SJSA1 (cell line): ENCODE data around the gene MBD2. TPM values are rescaled to one million over a fixed set of nuclear protein-coding genes. Genes with fewer than 3 reads are reported as not detected.
"Not testable (repeated sequence)": the region's sequence is repeated elsewhere in the genome, so short reads cannot be mapped to it uniquely, and the experiment has no call there.

Source experiments
- DNase-seq, 2 experiments: peaks; one replicate each; pipeline ENCODE4 v3.0.0-alpha.2; 2015 to 2020; ENCODE audit warnings: low spot score in 2 of 2, low read depth in 1 of 2
- H3K27ac ChIP-seq: fragments of 250-450 bp; sonication (Bioruptor Pico); 2 replicates; pipeline ENCODE4 v1.5.1; 2020; ENCODE audit warnings: mild to moderate bottlenecking, moderate library complexity
- H3K27me3 ChIP-seq: fragments of 250-450 bp; sonication (Bioruptor Pico); replicated peaks from 2 replicates; pipeline ENCODE4 v1.5.1; 2020; ENCODE audit warnings: mild to moderate bottlenecking, moderate library complexity
- H3K36me3 ChIP-seq: fragments of 250-450 bp; sonication (Bioruptor Pico); 2 replicates; pipeline ENCODE4 v1.5.1; 2020; ENCODE audit warnings: mild to moderate bottlenecking
- H3K4me1 ChIP-seq: fragments of 250-450 bp; sonication (Bioruptor Pico); replicated peaks from 2 replicates; pipeline ENCODE4 v1.6.1; 2021; ENCODE audit warnings: mild to moderate bottlenecking
- H3K4me3 ChIP-seq: fragments of 250-450 bp; sonication (Bioruptor Pico); 2 replicates; pipeline ENCODE4 v1.5.1; 2020; ENCODE audit warnings: mild to moderate bottlenecking
- H3K9me3 ChIP-seq: fragments of 250-450 bp; sonication (Bioruptor Pico); replicated peaks from 2 replicates; pipeline ENCODE4 v1.5.1; 2020; ENCODE audit warnings: mild to moderate bottlenecking
- total RNA-seq: library from RNA; depleted of rRNA; stranded (reverse); fragments of >200 nt; shearing (Covaris generic); gene quantifications from 2 replicates; pipeline ENCODE4 v1.2.3, GENCODE V29; 2014

MBD2 gene
- total RNA-seq, 1 experiment from 2014 or later = 38.4 TPM

GRCh38 chr18:54223568-54224241 lies 764 bp downstream of the MBD2 start:
- DNase-seq = peak; percentile 47 to 53
- Histone ChIP-seq H3K27me3 (no peaks in the 10 kb centered on the region), H3K4me3 (peak overlapping the region; percentile 92), H3K36me3 (peaks cover 15% of the 10 kb centered on the region), H3K27ac (no peak overlapping the region), H3K4me1 (peaks cover 21% of the 10 kb centered on the region), H3K9me3 (no peaks in the 10 kb centered on the region)

DNA sequence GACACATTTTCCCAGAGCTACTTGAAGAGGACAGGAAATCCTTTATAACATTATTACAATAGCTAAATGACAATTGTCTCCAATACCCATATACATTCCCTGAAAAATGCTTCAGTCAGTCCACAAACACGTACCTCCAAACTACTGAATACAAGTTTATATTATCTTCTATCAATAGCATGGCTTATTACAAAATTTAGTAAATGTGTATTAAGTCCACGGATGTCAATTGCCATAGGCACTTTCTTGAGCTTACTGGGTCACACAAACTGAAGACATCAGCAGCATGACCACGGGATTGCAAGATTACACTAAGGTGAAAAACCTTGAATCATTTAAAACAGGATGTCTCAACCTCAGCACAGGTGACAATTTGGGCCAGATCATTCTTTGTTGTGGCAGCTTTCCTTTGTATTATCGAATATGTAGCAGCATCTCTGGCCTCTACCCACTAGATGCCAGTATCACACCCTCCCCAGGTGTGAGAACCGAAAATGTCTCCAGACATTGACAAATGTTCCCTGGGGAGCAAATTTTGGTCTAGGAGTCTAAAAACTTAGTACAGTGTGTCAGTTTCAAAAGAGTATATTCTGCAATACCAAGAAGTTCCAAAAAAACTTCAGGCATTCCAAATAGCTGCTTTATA lies 1.4 kb downstream of the MBD2 start:
- Histone ChIP-seq H3K4me1 (peaks cover 21% of the 10 kb centered on the region), H3K27ac (no peak overlapping the region), H3K9me3 (no peaks in the 10 kb centered on the region), H3K36me3 (peaks cover 15% of the 10 kb centered on the region), H3K4me3 (peak overlapping the region; percentile 92), H3K27me3 (no peaks in the 10 kb centered on the region)
- DNase-seq = no peak

DNA sequence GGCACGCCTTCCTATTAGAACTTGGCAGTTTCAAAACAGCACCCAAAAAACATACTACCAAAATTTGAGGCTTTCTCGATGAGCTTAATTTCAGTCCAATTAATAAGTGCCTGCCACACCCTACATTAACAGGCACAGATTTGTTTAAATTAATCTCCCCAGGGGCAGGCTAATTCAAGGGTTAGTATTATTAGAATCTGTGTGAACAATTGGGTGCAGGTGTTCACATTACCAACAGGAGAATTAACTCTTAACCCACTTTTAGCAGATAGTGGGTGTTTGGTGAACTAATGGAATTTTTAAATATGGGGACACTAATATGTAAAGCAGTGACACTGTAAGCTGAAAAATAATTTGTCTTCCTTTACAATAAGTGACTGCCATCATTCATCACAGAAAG lies 4.1 kb downstream of the MBD2 start:
- Histone ChIP-seq H3K9me3 (no peaks in the 10 kb centered on the region), H3K36me3 (peaks cover 15% of the 10 kb centered on the region), H3K27me3 (no peaks in the 10 kb centered on the region; the same call in 1 of the 2 replicates), H3K27ac (no peak overlapping the region), H3K4me1 (peaks cover 21% of the 10 kb centered on the region), H3K4me3 (no peak overlapping the region)
- no peak for DNase-seq

DNA sequence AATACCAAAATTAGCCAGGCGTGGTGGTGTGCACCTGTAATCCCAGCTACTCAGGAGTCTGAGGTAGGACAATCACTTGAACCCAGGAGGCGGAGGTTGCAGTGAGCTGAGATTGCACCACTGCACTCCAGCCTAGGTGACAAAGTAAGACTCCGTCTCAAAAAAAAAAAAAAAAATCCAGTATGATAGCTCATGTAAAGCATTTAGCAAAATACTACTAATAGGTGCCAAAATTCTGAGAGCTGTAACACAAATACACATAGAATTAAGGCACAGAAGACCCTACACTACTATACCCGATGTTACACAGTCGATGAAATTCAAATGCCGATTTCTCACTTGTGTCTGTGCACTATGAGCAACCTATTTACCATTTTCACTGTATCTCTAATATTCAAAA lies 5.7 kb downstream of the MBD2 start:
- not testable (repeated sequence) for H3K27me3 ChIP-seq
- peaks cover 17% of the 10 kb centered on the region for H3K4me1 ChIP-seq

GRCh38 chr18:54218299-54218698 lies 6.2 kb downstream of the MBD2 start:
- H3K27ac ChIP-seq = no peak overlapping the region
- no peaks in the 10 kb centered on the region for H3K9me3 ChIP-seq
- peaks cover 15% of the 10 kb centered on the region for H3K36me3 ChIP-seq
- H3K27me3 ChIP-seq = no peaks in the 10 kb centered on the region; the same call in 1 of the 2 replicates
- H3K4me3 ChIP-seq = no peak overlapping the region
- DNase-seq = no peak
- H3K4me1 ChIP-seq = peaks cover 13% of the 10 kb centered on the region

More for the DNA sequence above, 5.7 kb downstream of the MBD2 start:
- peaks cover 15% of the 10 kb centered on the region for H3K36me3 ChIP-seq
- not testable (repeated sequence) for H3K27ac ChIP-seq, H3K4me3 ChIP-seq, DNase-seq, H3K9me3 ChIP-seq

DNA sequence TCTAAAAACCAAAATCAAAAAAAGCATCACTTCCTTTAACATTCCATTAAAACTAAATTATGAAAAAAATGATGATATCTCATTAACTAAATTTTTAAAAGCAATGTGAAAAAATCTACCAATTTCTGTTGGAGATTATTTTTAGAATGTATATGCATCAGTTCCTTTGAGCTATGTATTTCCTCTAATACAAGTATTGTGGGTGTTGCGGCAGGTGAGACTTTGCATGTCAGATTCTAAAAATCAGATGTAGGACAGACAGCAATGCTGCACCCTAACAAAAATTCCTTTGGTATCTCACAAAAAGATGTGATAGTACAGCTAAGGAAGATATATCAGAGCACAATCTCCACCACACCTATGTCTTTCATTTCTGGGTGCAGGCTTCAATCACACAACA lies 6.8 kb downstream of the MBD2 start:
- Histone ChIP-seq H3K36me3 (peaks cover 9% of the 10 kb centered on the region), H3K4me1 (peaks cover 7% of the 10 kb centered on the region), H3K4me3 (no peak overlapping the region)

DNA sequence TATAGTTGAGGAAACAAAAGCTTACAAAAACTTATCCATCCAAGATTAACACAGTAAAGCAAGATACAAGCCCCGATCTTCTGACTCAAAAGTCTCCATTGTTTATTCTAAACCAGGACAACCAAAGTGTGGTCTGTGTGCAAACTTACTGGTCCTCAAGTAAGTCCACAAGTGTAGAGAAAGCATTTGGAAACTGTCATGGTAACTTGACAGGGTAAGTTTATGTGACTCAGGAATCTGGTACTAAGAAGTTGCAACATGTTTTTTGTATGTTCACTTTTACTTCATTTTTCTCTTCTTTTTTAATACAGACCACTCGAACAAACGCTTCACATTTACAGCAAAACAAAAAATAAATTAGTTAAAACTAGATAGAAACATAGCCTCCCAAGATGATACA lies 9.4 kb downstream of the MBD2 start:
- no peak for DNase-seq
- no peak overlapping the region for H3K4me3 ChIP-seq
- H3K4me1 ChIP-seq = no peaks in the 10 kb centered on the region
- H3K36me3 ChIP-seq = peaks cover 2% of the 10 kb centered on the region; the same call in 1 of the 2 replicates
- H3K27me3 ChIP-seq = no peaks in the 10 kb centered on the region; the same call in 1 of the 2 replicates
- H3K27ac ChIP-seq = no peak overlapping the region
- H3K9me3 ChIP-seq = no peaks in the 10 kb centered on the region

More for the DNA sequence above, 6.8 kb downstream of the MBD2 start:
- Histone ChIP-seq H3K27me3 (no peaks in the 10 kb centered on the region; the same call in 1 of the 2 replicates), H3K9me3 (no peaks in the 10 kb centered on the region), H3K27ac (no peak overlapping the region)
- DNase-seq = no peak

DNA sequence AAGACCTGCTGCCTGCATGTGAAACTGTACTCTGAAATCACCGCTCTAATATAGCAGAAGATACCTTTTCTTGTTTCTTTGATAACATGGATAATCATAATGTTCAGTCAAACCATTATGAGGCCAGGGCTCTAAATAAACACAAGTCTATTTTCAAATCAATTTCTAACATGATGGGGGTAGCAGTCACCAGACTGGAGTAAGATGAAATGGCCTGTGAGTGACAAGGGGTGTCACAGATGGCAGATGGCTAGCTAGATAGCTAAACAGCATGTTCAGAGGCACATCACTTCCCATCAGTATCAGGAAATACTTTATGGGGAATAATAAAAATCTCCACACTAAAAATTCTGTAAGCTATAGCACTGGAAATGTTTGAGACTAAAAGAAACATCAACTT lies 14.0 kb downstream of the MBD2 start:
- no peak for DNase-seq
- peaks cover 2% of the 10 kb centered on the region; the same call in 1 of the 2 replicates for H3K36me3 ChIP-seq
- no peak overlapping the region for H3K27ac ChIP-seq
- H3K4me1 ChIP-seq = 0 out of 2 replicates have a peak, but pooled peaks cover 3% of the 10 kb centered on the region
- no peak overlapping the region for H3K4me3 ChIP-seq
- no peaks in the 10 kb centered on the region for H3K27me3 ChIP-seq
- no peaks in the 10 kb centered on the region for H3K9me3 ChIP-seq

DNA sequence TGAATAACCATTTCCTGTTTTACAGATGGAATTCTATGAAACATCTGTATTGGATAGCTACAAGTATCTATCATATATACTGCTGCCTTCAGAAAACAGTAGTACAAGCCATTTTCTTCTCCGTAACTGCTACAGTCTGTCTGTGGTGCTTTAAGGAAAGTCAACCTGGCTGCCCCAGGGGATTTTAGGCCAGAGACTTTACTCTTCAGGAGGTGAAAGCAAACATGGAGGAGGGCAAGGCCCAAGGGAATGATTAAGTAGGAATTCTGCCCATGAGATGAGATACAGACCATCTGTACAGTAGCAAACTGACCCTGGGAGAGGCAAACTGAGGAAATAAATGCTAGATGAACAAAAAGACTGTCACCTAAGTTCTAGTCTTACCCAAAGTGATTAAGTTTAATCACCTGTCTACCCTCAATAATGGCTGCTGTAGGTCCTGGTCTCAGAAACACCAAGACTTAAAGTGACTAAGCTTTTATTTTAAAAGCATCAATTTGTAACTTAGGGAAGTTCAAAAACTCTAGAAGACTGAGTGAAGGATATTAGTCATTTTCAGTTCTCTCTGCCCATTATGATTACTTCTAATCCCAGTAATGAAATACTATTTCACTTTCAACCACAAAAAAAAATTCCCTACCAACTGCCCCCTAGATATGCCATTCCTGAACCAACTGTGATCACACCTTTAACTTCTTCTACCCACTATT lies 14.8 kb downstream of the MBD2 start:
- no peak for DNase-seq
- Histone ChIP-seq H3K27ac (no peak overlapping the region), H3K4me3 (no peak overlapping the region), H3K36me3 (peaks cover 6% of the 10 kb centered on the region; the same call in 1 of the 2 replicates), H3K4me1 (0 out of 2 replicates have a peak, but pooled peaks cover 3% of the 10 kb centered on the region), H3K9me3 (no peaks in the 10 kb centered on the region), H3K27me3 (no peaks in the 10 kb centered on the region)

DNA sequence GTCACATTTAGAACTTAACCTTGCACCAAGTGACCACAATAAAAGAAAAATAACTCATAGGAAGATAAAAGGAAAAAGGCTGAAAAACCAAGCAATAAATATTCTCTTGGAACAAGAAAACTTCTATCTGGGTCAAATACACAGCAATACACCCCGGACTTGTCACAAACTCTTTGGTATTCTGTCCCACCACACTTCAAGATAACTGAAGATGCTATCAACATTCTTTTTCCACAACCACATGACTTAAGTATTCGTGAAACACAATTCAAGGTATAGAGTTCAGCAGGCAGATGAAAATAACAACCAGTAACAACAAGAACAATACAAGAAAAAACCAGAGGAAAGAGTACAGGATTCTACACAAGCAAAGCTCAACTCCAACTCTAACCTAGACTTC lies 18.0 kb downstream of the MBD2 start:
- Histone ChIP-seq H3K4me3 (no peak overlapping the region), H3K36me3 (peaks cover 31% of the 10 kb centered on the region), H3K27ac (no peak overlapping the region), H3K27me3 (no peaks in the 10 kb centered on the region), H3K9me3 (no peaks in the 10 kb centered on the region), H3K4me1 (0 out of 2 replicates have a peak, but pooled peaks cover 3% of the 10 kb centered on the region)
- no peak for DNase-seq

GRCh38 chr18:54205959-54206358 lies 18.5 kb downstream of the MBD2 start:
- DNase-seq = no peak
- Histone ChIP-seq H3K4me1 (0 out of 2 replicates have a peak, but pooled peaks cover 3% of the 10 kb centered on the region), H3K9me3 (no peaks in the 10 kb centered on the region), H3K36me3 (peaks cover 36% of the 10 kb centered on the region), H3K27me3 (no peaks in the 10 kb centered on the region), H3K27ac (no peak overlapping the region), H3K4me3 (no peak overlapping the region)

- not testable (repeated sequence) for H3K27ac ChIP-seq, H3K4me3 ChIP-seq, H3K4me1 ChIP-seq, DNase-seq, H3K9me3 ChIP-seq, H3K27me3 ChIP-seq
- H3K36me3 ChIP-seq = peaks cover 37% of the 10 kb centered on the region
Observed at GRCh38 chr18:54205448-54205847, 19.0 kb downstream of the MBD2 start.

GRCh38 chr18:54204883-54205282 lies 19.6 kb downstream of the MBD2 start:
- DNase-seq = no peak
- peaks cover 40% of the 10 kb centered on the region for H3K36me3 ChIP-seq
- H3K4me3 ChIP-seq = no peak overlapping the region
- H3K27ac ChIP-seq = no peak overlapping the region
- no peaks in the 10 kb centered on the region for H3K9me3 ChIP-seq
- H3K4me1 ChIP-seq = 0 out of 2 replicates have a peak, but pooled peaks cover 3% of the 10 kb centered on the region
- H3K27me3 ChIP-seq = no peaks in the 10 kb centered on the region

DNA sequence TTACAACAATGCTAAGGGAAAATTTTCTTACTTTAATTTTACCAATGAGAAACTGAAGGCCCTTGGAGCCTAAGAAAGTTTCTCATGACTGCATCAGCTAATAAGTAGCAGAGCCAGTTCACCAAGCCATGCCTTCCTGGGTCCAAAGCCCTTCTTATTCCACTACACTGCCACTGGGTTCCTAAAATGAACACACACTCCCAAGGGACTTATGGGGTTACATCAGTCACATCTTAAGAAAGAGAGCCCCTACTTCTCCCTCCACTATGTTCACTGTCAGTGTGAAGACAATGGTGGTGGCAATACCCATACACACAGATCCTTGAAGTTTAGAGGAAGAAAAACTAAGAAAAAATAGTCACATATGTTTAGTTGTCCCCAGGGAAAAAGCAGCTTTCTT lies 20.6 kb downstream of the MBD2 start:
- H3K4me3 ChIP-seq = no peak overlapping the region
- H3K36me3 ChIP-seq = peaks cover 42% of the 10 kb centered on the region
- H3K27ac ChIP-seq = no peak overlapping the region
- no peak for DNase-seq
- H3K4me1 ChIP-seq = no peaks in the 10 kb centered on the region
- no peaks in the 10 kb centered on the region for H3K9me3 ChIP-seq
- H3K27me3 ChIP-seq = no peaks in the 10 kb centered on the region
